HG03139 (cell line): ENCODE measurements around the gene WBP1.
A peak's percentile ranks its signal among the peaks of the same experiment; 100 is the strongest.
"Not testable (repeated sequence)": the region's sequence is repeated elsewhere in the genome, so short reads cannot be mapped to it uniquely, and the experiment has no call there.

Experiments
- ATAC-seq: cut with Tn5 transposase; IDR thresholded peaks from one replicate; pipeline ENCODE4 v1.9.1; 2021; ENCODE audit not compliant: unreplicated experiment

WBP1 gene

GRCh38 chr2:74458132-74458937 is at the start of gene WBP1:
Gene WBP1 (plus strand): TSS chr2:74458438. CDS start chr2:74458603, 165 bp downstream.
- peak; percentile 81 for ATAC-seq

GRCh38 chr2:74413001-74413698 is 45.1 kb upstream of the WBP1 start:
- no peak for ATAC-seq

- ATAC-seq, result no peak
These were observed 43.8 kb upstream of the WBP1 start for GRCh38 chr2:74414441-74414840.

GRCh38 chr2:74414881-74415761 is 43.1 kb upstream of the WBP1 start:
- ATAC-seq, result no peak

- no peak for ATAC-seq
These were observed 42.4 kb upstream of the WBP1 start for GRCh38 chr2:74415762-74416395.

- no peak for ATAC-seq
These were observed 41.5 kb upstream of the WBP1 start for GRCh38 chr2:74416778-74417177.

- ATAC-seq, result no peak
These were observed 41.0 kb upstream of the WBP1 start for GRCh38 chr2:74417197-74417596.

GRCh38 chr2:74417763-74418162 is 40.5 kb upstream of the WBP1 start:
- no peak for ATAC-seq

- ATAC-seq, result no peak
These were observed 39.9 kb upstream of the WBP1 start for GRCh38 chr2:74418312-74418711.

- ATAC-seq, result no peak
These were observed 38.9 kb upstream of the WBP1 start for GRCh38 chr2:74419345-74419744.

GRCh38 chr2:74420006-74420405 is 38.2 kb upstream of the WBP1 start:
- ATAC-seq, result no peak

- not testable (repeated sequence) for ATAC-seq
These were observed 37.7 kb upstream of the WBP1 start for GRCh38 chr2:74420443-74421103.

GRCh38 chr2:74421221-74421870 is 36.9 kb upstream of the WBP1 start, which contains the start of the genes C2orf81 and WDR54:
Gene C2orf81 (minus strand): TSS chr2:74421619. CDS start chr2:74421560, 59 bp downstream.
Gene WDR54 (plus strand): TSS chr2:74421730. CDS start chr2:74422154, 424 bp downstream.
- peak; percentile 89 for ATAC-seq

GRCh38 chr2:74423231-74424095 is 34.8 kb upstream of the WBP1 start:
- no peak for ATAC-seq

- ATAC-seq, result no peak
These were observed 33.9 kb upstream of the WBP1 start for GRCh38 chr2:74424139-74424992.

GRCh38 chr2:74424995-74425406 is 33.2 kb upstream of the WBP1 start:
- no peak for ATAC-seq

- ATAC-seq, result no peak
These were observed 32.7 kb upstream of the WBP1 start for GRCh38 chr2:74425523-74425922.
